Spleen (tissue), 11 donors: ENCODE data around the gene LRP2. TPM values are rescaled to one million over a fixed set of nuclear protein-coding genes. Genes with fewer than 3 reads are reported as not detected.

ENCODE experiments used
- DNase-seq: peaks from one replicate; pipeline ENCODE4 v3.0.0-alpha.2; 2020
- H3K27ac ChIP-seq, 8 donors: fragments of 200-600 bp; sonication (generic) in 7 of 8; 1 replicate in 4 of 8; 2 replicates in 4 of 8; pipeline versions ENCODE4 v1.5.0 to v1.8.0; 2016 to 2021; ENCODE audit warnings: inconsistent platforms in 4 of 8, mild to moderate bottlenecking in 4 of 8, moderate library complexity in 1 of 8
- H3K27me3 ChIP-seq, 7 donors: fragments of 200-600 bp; sonication (generic) in 6 of 7; replicated peaks in 1 of 7; 1 replicate in 4 of 7; 2 replicates in 3 of 7; pipeline versions ENCODE4 v1.5.0 to v1.8.0; 2016 to 2021; ENCODE audit warnings: inconsistent platforms in 3 of 7, mild to moderate bottlenecking in 1 of 7
- H3K36me3 ChIP-seq, 6 donors: fragments of 200-600 bp; sonication (generic) in 5 of 6; 1 replicate in 4 of 6; 2 replicates in 2 of 6; pipeline versions ENCODE4 v1.5.0 to v1.8.0; 2016 to 2021; ENCODE audit warnings: inconsistent platforms in 2 of 6
- H3K4me1 ChIP-seq, 6 donors: fragments of 200-600 bp; sonication (generic) in 5 of 6; 1 replicate in 3 of 6; 2 replicates in 3 of 6; pipeline versions ENCODE4 v1.5.0 to v1.8.0; 2016 to 2021; ENCODE audit warnings: inconsistent platforms in 3 of 6
- H3K4me3 ChIP-seq, 8 donors: fragments of 200-600 bp; sonication (generic) in 7 of 8; 1 replicate in 4 of 8; 2 replicates in 4 of 8; pipeline versions ENCODE4 v1.5.0 to v1.8.0; 2016 to 2021; ENCODE audit warnings: inconsistent platforms in 4 of 8, mild to moderate bottlenecking in 4 of 8, moderate library complexity in 2 of 8
- H3K9me3 ChIP-seq, 8 donors: fragments of 200-600 bp; sonication (generic) in 7 of 8; 1 replicate in 4 of 8; 2 replicates in 4 of 8; pipeline versions ENCODE4 v1.5.0 to v1.8.0; 2016 to 2021; ENCODE audit warnings: inconsistent platforms in 4 of 8
- POLR2A ChIP-seq, 3 donors: fragments of 450-650 bp; IDR thresholded peaks; one replicate each; pipeline ENCODE4 v1.5.1; 2017; ENCODE audit warnings: antibody characterized with exemption in 3 of 3, mild to moderate bottlenecking in 1 of 3
- POLR2AphosphoS5 ChIP-seq, 3 donors: sonication (generic); formaldehyde crosslinking; IDR thresholded peaks; one replicate each; pipeline ENCODE4 v1.5.1; 2017; ENCODE audit warnings: antibody characterized with exemption in 3 of 3
- WGBS, 5 donors: extraction: QIAGEN DNeasy Blood & Tissue Kit in 3 of 5; methylation state at CpG; one replicate each; pipeline versions ENCODE4 v1.1.5 to v1.1.7; 2013 to 2018; 5-methylcytosine and 5-hydroxymethylcytosine counted together
- intact Hi-C: fragments of 100-400 bp; cut with DNase I; formaldehyde crosslinking; loops from one replicate; pipeline ENCODE4 v1.15.0; 2023; ENCODE audit warnings: low total_unique reads
- polyA plus RNA-seq, 3 donors: library from polyadenylated mRNA; stranded (reverse); fragments of 200-250 nt; gene quantifications; one replicate each; pipeline ENCODE4 v1.2.1, GENCODE V29; 2013
- total RNA-seq, 7 donors: library from RNA; depleted of rRNA in 3 of 7; stranded (reverse); fragments of >200 nt in 3 of 7; fragmentation: NEBNext Ultra II Directional in 4 of 7; extraction: Animal tissue kit (Norgen Biotek cat#: 25700) in 4 of 7; gene quantifications; one replicate each; pipeline versions ENCODE4 v1.1.0 to v1.2.1, GENCODE V29; 2016 to 2021
- TF ChIP-seq, protein P1 (sequence below), 11 experiments: fragments of 200-600 bp in 7 of 11; fragments of 450-650 bp in 4 of 11; sonication (generic) in 4 of 11; IDR thresholded peaks in 8 of 11; conservative IDR thresholded peaks in 3 of 11; 1 replicate in 7 of 11; 2 replicates in 4 of 11; pipeline versions ENCODE4 v1.4.0 to v1.8.0; 2016 to 2021; ENCODE audit warnings: antibody characterized with exemption in 11 of 11, inconsistent platforms in 4 of 11, mild to moderate bottlenecking in 1 of 11
- donor health status: healthy with polysubstance abuse.
- donor health status: DM: no; HTN: no; CAD: no; lungs with moderate emphysema.
- donor health status: DM: no; HTN: no; CAD: no.
- donor health status: Bipolar disorder and iron deficiency.
- donor health status: healthy.
- donor health status: DM: no; HTN: no; CAD: no.
- donor health status: DM: yes; HTN: yes; CAD: no.

Gene LRP2
- total and polyA plus RNA-seq, 10 donors: not detected

DNA sequence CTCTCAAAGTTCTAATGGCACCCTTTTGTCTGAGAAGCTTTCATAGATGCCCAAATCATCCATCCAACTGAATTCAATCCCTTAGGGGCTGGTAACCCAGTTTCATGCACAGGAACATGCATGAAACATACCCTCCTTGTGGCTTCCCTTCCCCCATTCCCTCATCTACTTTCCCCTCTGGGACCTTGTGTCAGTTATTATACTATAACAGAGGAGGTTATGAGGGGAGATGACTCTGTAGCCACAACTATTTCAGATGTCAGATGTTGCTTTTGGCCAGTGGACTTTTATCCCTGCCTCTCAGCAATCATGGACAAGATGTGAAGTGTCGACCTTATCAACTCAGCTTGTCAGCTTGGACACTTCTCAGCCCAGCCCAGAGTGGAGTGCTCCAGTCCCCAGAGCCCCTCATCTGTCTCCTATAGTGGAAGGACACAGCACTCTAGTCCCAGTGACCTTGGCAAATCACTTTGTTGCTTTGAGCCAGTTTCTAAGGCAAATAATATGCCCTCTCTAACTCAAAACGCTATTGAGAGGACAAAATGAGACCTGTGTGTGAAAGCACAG is 284.6 kb downstream of the LRP2 start:
- intact Hi-C loops: no loop called here
- no peak overlapping the region for H3K4me3 ChIP-seq
- WGBS, 5 donors: 37 to 70% (median 61%) methylated on average over 2 of the region's 2 CpGs
- TF ChIP-seq POLR2AphosphoS5 (IDR thresholded peaks at IDR 0.05) (no peak), POLR2A (IDR thresholded peaks at IDR 0.05) (no peak)
- TF ChIP-seq, protein P1, sequence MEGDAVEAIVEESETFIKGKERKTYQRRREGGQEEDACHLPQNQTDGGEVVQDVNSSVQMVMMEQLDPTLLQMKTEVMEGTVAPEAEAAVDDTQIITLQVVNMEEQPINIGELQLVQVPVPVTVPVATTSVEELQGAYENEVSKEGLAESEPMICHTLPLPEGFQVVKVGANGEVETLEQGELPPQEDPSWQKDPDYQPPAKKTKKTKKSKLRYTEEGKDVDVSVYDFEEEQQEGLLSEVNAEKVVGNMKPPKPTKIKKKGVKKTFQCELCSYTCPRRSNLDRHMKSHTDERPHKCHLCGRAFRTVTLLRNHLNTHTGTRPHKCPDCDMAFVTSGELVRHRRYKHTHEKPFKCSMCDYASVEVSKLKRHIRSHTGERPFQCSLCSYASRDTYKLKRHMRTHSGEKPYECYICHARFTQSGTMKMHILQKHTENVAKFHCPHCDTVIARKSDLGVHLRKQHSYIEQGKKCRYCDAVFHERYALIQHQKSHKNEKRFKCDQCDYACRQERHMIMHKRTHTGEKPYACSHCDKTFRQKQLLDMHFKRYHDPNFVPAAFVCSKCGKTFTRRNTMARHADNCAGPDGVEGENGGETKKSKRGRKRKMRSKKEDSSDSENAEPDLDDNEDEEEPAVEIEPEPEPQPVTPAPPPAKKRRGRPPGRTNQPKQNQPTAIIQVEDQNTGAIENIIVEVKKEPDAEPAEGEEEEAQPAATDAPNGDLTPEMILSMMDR (IDR thresholded peaks at IDR 0.05 in 8 of 11, conservative IDR thresholded peaks at IDR 0.05 in 3 of 11): no peak
- H3K9me3 ChIP-seq: no peaks in the 10 kb centered on the region
- H3K27me3 ChIP-seq: no peaks in the 10 kb centered on the region
- no peaks in the 10 kb centered on the region for H3K36me3 ChIP-seq
- H3K27ac ChIP-seq: no peak overlapping the region
- DNase-seq: no peak
- peaks cover 0 to 44% (median 13%) of the 10 kb centered on the region in 6 donors for H3K4me1 ChIP-seq

Other genes with a start within 250 kb of the LRP2 start
- gene BBS5, start 117.0 kb upstream of the LRP2 start, total RNA-seq: 10 to 100 TPM in 1 of 7 donors, 1 to 10 TPM in 6; 4.3 to 11.4 (median 8.3) TPM
- 1 to 10 TPM; 2.9 to 4.1 (median 3.4) TPM for gene BBS5, start 117.0 kb upstream of the LRP2 start, polyA plus RNA-seq
- 1 to 10 TPM in 3 of 7 donors, under 1 TPM in 4; 0.30 to 1.0 (median 0.69) TPM for gene KLHL41, start 147.2 kb upstream of the LRP2 start, total RNA-seq
- gene KLHL41, start 147.2 kb upstream of the LRP2 start, polyA plus RNA-seq: under 1 TPM; 0.52 to 0.72 (median 0.67) TPM
- gene FASTKD1, start 211.3 kb upstream of the LRP2 start, total RNA-seq: 10 to 100 TPM; 21.2 to 43.9 (median 28.6) TPM
- 10 to 100 TPM; 28.7 to 42.5 (median 42.1) TPM for gene FASTKD1, start 211.3 kb upstream of the LRP2 start, polyA plus RNA-seq
- gene PPIG, start 221.8 kb upstream of the LRP2 start, total RNA-seq: 10 to 100 TPM; 47.8 to 72.7 (median 64.5) TPM
- 10 to 100 TPM; 32.5 to 43.1 (median 34.8) TPM for gene PPIG, start 221.8 kb upstream of the LRP2 start, polyA plus RNA-seq